Kidney (tissue), 14 donors: ENCODE results near the gene IGF2BP1. TPM values are rescaled to one million over a fixed set of nuclear protein-coding genes. Genes with fewer than 3 reads are reported as not detected.

ENCODE experiments used
- DNase-seq, 5 donors: peaks; one replicate each; pipeline ENCODE4 v3.0.0-alpha.2; 2013 to 2020
- FAIRE-seq: peaks from 2 replicates; lab custom pipeline; 2012; peaks lifted over from hg19 to GRCh38; lab: Jason Lieb, UNC
- H3K27ac ChIP-seq, 2 donors: one replicate each; pipeline ENCODE4 v1.7.0; 2013; ENCODE audit warnings: low read depth in 2 of 2, low read length in 2 of 2, inconsistent platforms in 1 of 2
- H3K27me3 ChIP-seq: one replicate; pipeline ENCODE4 v1.7.1; 2013; ENCODE audit warnings: low read length, inconsistent platforms; ENCODE audit not compliant: control insufficient read depth, insufficient read depth
- H3K36me3 ChIP-seq, 3 donors: one replicate each; pipeline versions ENCODE4 v1.7.0 to v1.7.1; 2013; ENCODE audit warnings: low read length in 3 of 3, control low read depth in 1 of 3, inconsistent platforms in 1 of 3; ENCODE audit not compliant: insufficient read depth in 3 of 3, control insufficient read depth in 2 of 3
- H3K4me1 ChIP-seq, 3 donors: one replicate each; pipeline versions ENCODE4 v1.7.0 to v1.7.1; 2013; ENCODE audit warnings: low read length in 3 of 3, inconsistent platforms in 1 of 3, low read depth in 1 of 3; ENCODE audit not compliant: control insufficient read depth in 2 of 3, insufficient read depth in 2 of 3
- H3K4me3 ChIP-seq, 3 donors: one replicate each; pipeline versions ENCODE4 v1.7.0 to v1.8.1; 2013; ENCODE audit warnings: low read length in 3 of 3, control low read depth in 1 of 3, inconsistent platforms in 1 of 3
- H3K9ac ChIP-seq, 3 donors: one replicate each; pipeline versions ENCODE4 v1.7.0 to v1.7.1; 2013; ENCODE audit warnings: low read length in 3 of 3, control low read depth in 1 of 3, inconsistent platforms in 1 of 3
- H3K9me3 ChIP-seq, 3 donors: one replicate each; pipeline versions ENCODE4 v1.7.0 to v1.7.1; 2013; ENCODE audit warnings: low read length in 3 of 3, control low read depth in 1 of 3, inconsistent platforms in 1 of 3; ENCODE audit not compliant: control insufficient read depth in 2 of 3, insufficient read depth in 1 of 3
- CTCF ChIP-seq: IDR thresholded peaks from 3 replicates; pipeline ENCODE4 v1.5.1; 2012; ENCODE audit warnings: mild to moderate bottlenecking, moderate library complexity, borderline replicate concordance; ENCODE audit not compliant: insufficient read depth; ENCODE audit errors: extremely low read depth
- intact Hi-C: fragments of 100-400 bp; cut with DNase I; formaldehyde crosslinking; loops from one replicate; pipeline ENCODE4 v1.11.1; 2022
- polyA plus RNA-seq: library from polyadenylated mRNA; stranded (reverse); fragments of 350-450 nt; fragmentation: Illumina TruSeq; extraction: RNeasy Lipid Tissue Mini Kit (QIAGEN cat#74804); gene quantifications from one replicate; pipeline ENCODE4 v1.2.3, GENCODE V29; 2014; ENCODE audit warnings: low read depth, low replicate concordance; ENCODE audit not compliant: insufficient read depth
- total RNA-seq: library from RNA; stranded (reverse); fragmentation: NEBNext Ultra II Directional; extraction: Animal tissue kit (Norgen Biotek cat#: 25700); gene quantifications from one replicate; pipeline ENCODE4 v1.2.1, GENCODE V29; 2021
- donor health status: control.
- donor health status: control.
- donor health status: control.
- donor health status: control.
- donor health status: control.
- donor health status: DM: yes; HTN: yes; CAD: no.
- donor health status: Normal renal cell carcinoma (clear cell type).

The IGF2BP1 gene
- total and polyA plus RNA-seq, 2 donors from 2014 or later: 1.3 to 1.5 TPM

- TF ChIP-seq CTCF: no peak
- intact Hi-C loops: no loop called here
- no peaks in the 10 kb centered on the region for H3K36me3 ChIP-seq
- peaks cover 0 to 5% (median 0%) of the 10 kb centered on the region in 3 donors for H3K4me1 ChIP-seq
- H3K4me3 ChIP-seq: no peak overlapping the region
- peaks cover 45% of the 10 kb centered on the region for H3K27me3 ChIP-seq
- FAIRE-seq: no peak
- DNase-seq: no peak
- H3K27ac ChIP-seq: no peak overlapping the region
- no peak overlapping the region for H3K9ac ChIP-seq
- H3K9me3 ChIP-seq: no peaks in the 10 kb centered on the region
Observed at GRCh38 chr17:48993951-48994350, 3.2 kb upstream of the IGF2BP1 start.

GRCh38 chr17:48994549-48995303 lies 2.5 kb upstream of the IGF2BP1 start:
- intact Hi-C loops: no loop called here
- Histone ChIP-seq H3K27ac (no peak overlapping the region), H3K36me3 (no peaks in the 10 kb centered on the region), H3K27me3 (peaks cover 45% of the 10 kb centered on the region), H3K9me3 (no peaks in the 10 kb centered on the region), H3K4me3 (no peak overlapping the region), H3K4me1 (peaks cover 0 to 5% (median 0%) of the 10 kb centered on the region in 3 donors), H3K9ac (no peak overlapping the region)
- DNase-seq: peak in 1 of 5 donors; percentile 40
- no peak for FAIRE-seq
- TF ChIP-seq CTCF: no peak

GRCh38 chr17:48995304-48995973 lies 1.7 kb upstream of the IGF2BP1 start:
- Histone ChIP-seq H3K36me3 (no peaks in the 10 kb centered on the region), H3K9me3 (no peaks in the 10 kb centered on the region), H3K4me1 (peaks cover 0 to 5% (median 0%) of the 10 kb centered on the region in 3 donors), H3K4me3 (no peak overlapping the region), H3K27me3 (peaks cover 40% of the 10 kb centered on the region), H3K27ac (no peak overlapping the region), H3K9ac (no peak overlapping the region)
- DNase-seq (peak in 4 of 5 donors; percentile 55 to 75 (median 62)), FAIRE-seq (no peak)
- intact Hi-C loops: no loop called here
- TF ChIP-seq CTCF: no peak
